GM19324 (cell line): ENCODE data around the gene UMOD.

Source experiments
- ATAC-seq: cut with Tn5 transposase; IDR thresholded peaks from one replicate; pipeline ENCODE4 v1.9.1; 2021; ENCODE audit warnings: mild to moderate bottlenecking, moderate library complexity; ENCODE audit not compliant: unreplicated experiment, low FRiP score

Gene UMOD

GRCh38 chr16:20307240-20307671 lies 45.3 kb downstream of the UMOD start:
- ATAC-seq = no peak

- no peak for ATAC-seq
These were observed 46.1 kb downstream of the UMOD start for GRCh38 chr16:20306401-20306800.

GRCh38 chr16:20303012-20303411 lies 49.5 kb downstream of the UMOD start:
- no peak for ATAC-seq

GRCh38 chr16:20302389-20302788 lies 50.1 kb downstream of the UMOD start:
- ATAC-seq = no peak

GRCh38 chr16:20301840-20302239 lies 50.7 kb downstream of the UMOD start:
- no peak for ATAC-seq

GRCh38 chr16:20300312-20301097 lies 52.0 kb downstream of the UMOD start:
- ATAC-seq = no peak

GRCh38 chr16:20298452-20298851 lies 54.1 kb downstream of the UMOD start:
- no peak for ATAC-seq

- ATAC-seq = no peak
These were observed 61.0 kb downstream of the UMOD start for GRCh38 chr16:20291208-20292206.

- ATAC-seq = no peak
These were observed 62.9 kb downstream of the UMOD start for GRCh38 chr16:20289571-20289970.

- no peak for ATAC-seq
These were observed 66.5 kb downstream of the UMOD start for GRCh38 chr16:20285993-20286499.
